Measurements from ENCODE around the gene SLC12A8.

SLC12A8 gene

DNA sequence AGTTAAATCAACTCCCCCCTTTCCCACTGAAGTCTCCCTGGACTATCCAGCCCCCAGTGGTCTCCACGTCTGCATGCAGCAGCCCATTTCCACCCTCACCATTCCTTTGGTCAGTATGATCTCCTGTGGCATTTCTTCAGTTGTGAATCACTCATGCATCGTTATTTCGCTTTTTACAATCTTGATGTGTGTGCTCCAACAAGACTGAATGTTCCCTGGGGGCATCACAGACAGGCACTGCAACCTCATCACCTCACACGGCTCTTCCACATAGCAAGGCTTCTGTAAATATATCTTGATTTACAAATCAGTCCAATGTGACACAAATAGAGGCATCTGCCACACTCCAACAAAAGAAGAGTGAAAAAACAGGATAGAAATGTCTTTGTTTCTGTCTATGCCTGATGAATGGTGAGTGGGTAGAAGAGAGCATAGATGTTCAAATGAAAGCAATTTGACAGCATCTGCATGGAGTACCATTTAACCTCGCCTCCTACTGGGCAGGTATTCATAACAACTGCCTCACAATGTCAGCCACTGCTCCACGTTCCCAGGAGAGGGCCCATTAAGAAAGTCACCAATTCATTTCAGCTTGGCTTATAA, 162.0 kb downstream of the SLC12A8 start:
- DNase-seq: no peak

DNA sequence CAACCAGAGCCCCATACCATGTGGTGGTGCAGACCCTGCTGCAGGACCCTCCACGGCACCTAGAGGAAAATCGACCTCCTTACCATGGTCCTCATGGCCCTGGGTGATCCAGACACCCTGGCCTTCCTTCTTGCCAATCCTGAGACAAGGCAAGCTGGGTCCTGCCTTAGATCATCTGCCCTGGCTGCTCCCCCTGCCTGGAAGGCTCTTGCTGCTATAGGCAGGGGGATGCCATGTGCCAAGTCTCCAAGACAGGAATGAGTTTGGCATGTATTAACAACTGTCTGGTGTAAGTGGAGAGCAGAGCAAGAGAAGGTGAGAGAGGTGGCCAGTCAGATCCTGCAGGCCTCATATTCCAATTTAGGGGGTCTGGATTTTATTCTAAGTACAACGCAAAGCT, 164.3 kb downstream of the SLC12A8 start:
- DNase-seq: no peak

DNA sequence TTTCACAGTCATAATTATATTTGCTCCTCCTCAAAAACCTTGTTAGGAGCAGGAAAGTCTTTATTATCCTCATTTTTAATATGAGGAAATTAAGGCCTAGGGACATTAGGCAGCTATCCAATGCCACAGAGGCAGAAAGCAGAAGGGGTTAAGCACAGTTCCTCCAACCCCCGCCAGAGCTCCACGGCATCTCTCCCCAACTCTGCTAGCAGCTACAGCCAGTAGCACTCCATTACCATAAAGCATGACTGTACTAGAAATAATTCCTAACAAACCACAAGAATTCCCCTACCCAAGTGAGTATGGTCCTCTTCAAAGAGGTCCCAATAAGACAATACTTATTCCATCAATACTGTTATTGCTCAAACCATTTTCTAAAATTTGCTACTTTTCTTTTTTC, 166.6 kb downstream of the SLC12A8 start:
- DNase-seq: no peak

DNA sequence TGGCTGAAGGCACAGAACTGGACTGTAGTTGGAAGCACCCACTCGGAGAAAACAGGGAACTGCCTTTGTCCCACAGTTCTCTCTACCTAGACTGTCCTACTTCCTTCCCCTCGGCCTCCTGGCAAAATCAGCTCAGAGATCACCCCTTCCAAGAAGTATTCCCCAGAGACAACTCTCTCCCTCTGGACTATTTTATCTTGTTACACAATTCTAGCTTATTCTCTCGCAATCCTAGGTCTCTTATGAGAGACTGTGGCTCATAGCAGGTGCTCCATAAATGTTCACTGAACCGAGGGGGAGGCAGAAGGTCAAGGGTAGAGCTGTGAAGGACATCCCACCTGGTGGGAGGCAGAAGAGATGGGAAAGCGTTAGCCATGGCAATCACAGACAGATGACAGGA, 167.4 kb downstream of the SLC12A8 start:
- no peak for DNase-seq

DNA sequence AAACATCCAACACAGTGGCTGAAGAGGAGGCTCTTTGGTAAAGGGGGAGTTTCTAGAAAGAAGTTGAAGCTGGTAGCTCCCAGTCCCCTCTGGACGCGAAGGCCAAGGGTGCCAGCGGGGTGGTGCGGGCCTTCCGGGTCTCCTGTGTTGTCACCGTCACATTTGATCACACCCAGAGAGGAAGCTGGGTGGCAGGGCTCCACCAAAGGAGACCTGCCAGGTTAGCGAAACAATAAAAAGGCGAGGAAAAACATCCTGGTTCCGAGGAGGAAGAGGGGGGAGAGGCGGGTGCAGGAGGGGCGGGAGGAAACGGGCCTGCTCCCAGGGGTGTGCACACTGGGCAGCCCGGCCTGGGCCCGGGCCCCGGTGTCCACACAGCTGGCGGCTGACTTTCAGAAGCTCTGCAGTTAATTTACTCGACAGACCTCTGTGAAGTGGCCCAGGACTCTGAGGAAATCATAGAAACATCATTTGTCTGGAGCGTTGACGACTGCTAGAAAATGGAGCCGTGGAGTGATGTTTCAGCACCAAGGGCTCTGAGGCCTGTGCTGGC, 168.9 kb downstream of the SLC12A8 start:
- no peak for DNase-seq

DNA sequence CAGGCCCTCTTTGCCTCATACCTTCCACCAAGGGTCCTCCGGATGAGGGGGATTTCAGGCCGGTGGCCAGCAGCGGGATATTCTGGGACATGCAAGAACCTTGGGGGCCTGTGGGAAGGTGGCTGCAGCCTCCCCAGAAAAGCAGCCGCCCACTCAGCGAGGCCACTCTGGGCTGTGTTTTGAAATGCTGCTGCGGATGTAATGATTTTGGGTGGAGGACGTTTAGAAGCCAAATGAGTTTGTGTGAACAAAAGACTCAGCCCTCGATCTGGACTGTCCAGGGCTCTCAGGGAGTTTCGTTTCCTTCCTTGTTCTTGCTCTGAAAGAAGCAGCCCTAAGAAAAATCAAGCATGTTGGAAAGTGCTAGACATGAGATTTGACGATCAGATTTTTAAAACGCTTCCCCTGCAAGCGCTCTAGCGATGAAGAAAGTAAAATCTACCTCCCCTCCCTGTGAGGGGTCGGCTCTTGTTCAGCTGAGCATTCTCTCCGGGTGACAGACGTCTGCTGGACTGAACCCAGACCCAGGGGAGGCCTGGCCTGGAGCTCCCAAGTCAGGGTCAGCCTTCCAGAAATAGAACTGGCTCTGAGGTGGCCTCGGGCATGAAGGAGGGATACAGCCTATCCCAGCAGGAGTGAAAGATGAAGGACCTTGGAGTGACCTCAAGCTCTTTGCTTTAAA, 169.7 kb downstream of the SLC12A8 start:
- DNase-seq: no peak

DNA sequence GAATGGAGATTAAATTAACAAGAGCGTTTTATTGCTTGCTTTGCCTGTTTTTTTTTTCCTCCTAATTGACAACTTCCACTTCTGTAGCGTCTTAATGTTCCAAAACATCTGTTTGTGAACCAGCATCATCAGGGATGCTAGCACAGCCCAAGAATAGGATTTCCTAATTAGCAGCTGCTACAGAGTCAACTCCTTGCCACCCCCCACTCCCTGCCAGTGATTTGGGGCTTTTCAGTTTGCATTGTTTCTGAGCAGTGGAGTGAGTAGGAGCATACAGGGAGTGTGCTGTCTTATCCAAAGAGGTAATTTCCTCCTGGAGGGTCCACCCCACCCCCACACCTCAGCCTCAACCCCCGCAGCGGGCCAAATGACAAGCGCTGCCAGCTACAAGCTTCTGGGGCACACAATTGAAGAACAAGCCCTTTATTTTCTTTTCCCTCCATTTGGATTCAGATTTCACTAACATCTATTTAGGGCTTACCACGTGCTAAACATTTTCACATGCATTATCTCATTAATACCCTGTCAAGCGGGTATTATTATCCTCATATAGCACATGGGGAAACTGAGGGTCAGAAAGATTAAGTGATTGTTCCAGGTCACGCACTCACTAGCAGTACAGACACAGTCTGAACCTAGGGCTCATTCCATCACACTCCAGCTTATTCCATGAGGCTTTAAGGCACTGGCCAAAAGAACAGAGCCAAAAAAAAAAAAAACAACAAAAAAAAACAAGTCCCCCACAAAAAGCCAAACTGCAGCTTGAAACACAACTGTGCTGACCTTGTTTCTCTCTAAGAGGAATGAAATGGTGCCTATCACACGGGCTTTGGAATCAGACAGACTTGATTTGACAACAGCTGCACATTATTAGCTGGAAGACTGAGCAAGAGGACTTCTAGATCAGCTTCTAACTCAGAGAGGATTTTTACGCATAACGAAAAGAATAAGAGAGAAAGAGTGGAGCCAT, 173.1 kb downstream of the SLC12A8 start:
- no peak for DNase-seq

DNA sequence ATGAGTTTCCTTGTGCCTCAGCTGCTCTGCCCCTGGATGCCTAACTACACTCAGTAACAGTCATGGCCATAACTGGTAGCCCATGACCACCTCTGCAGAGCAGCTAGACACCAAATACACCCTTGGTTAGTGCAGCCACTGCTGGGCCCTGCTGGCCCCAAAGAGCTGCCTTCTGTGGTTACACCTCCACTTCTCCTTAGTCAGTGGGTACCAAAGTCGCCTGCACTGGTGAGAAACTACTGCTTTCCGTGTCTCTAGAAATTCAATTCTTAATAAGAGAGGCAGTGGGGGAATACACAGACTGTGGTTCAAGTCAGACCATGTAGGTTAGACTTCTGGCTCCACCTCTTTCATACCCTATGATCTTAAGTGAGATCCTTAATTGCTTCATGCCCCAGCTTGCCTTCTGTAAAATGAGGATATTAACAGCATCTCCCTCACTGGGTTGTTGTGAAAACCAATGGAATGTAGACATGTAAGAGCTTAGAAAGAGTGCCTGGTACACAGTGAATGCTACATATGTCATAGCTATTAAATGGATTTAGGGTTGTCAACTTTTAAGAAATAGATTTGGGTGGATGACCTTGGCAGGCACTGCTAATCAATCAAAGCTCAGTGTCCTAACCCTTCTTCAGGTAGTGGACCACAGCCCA, 174.9 kb downstream of the SLC12A8 start:
- no peak for DNase-seq

DNA sequence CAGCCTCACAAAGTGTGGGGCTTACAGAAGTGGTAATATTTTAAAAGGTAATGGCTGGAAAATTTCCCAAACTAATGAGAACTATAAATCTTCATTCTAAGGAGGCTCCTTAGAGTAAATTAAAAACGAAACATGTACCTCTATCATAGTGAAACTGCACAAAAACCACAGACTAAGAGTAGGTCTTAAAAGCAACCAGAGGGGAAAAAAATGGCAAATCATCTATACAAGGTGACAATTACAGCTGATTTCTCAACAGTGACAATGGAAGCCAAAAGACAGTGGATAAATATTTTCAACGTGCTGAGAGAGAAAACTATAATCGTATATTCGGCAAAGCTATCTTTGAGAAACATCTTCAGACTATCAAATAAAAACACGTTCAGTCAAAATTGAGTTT, 177.3 kb downstream of the SLC12A8 start:
- DNase-seq: no peak

DNA sequence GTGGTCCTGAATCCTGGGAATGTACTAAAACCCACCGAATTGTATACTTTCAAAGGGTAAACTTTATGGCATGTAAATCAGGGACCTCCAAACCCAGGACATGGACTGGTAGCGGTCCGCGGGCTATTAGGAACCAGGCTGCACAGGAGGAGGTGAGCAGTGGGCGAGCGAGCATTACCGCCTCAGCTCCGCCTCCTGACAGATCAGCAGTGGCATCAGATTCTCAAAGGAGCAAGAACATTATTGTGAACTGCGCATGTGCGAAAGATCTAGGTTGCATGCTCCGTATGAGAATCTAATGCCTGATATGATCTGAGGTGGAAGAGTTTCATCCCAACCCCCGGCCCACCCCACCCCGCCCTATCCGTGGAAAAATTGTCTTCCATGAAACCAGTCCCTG, 178.9 kb downstream of the SLC12A8 start:
- no peak for DNase-seq

DNA sequence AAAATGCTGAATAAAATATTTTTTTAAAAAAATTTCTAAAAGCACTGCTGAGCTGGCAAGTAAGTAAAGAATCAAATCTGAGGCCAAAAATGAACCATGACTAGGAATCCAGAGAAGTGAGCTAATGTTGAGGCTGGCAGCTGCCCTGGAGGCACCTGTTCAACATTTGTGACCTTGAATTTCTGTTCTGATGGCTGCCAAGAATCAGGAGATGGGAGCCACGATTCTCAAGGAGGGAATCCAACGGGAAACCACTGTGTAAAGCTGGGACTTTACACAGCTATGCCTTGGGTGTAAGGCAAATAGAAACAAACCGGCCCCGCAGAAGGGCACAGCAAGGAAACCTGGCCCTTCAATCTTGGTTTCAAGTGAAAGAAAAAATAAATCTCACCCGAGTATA, 179.4 kb downstream of the SLC12A8 start:
- DNase-seq: no peak

DNA sequence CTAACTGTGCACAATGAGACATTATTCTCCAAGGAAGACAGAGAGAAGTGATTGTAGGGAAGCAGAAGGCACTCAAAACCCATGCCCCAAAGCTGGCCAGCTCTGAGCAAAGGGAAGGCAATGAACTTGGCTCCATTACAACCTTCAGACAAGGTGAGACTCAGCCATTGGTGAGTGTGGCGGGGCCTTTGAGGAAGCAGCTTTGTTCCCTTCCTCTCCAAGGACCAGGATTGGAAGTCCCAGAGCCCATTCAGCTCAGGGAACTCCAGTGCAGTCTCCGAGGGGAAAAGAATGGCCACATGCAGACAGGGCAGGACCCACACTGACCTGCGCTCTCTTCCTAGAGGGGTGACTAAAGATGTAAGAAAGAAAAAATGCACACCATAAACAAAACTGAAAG, 179.9 kb downstream of the SLC12A8 start:
- DNase-seq: no peak
